Glutamatergic neuron (in vitro differentiated cells): ENCODE data around the gene KCNT1. TPM values are rescaled to one million over a fixed set of nuclear protein-coding genes. Genes with fewer than 3 reads are reported as not detected.

Experiments used
- DNase-seq: peaks from one replicate; pipeline ENCODE4 v3.0.0; 2022
- H3K27ac Mint-ChIP-seq: one replicate; pipeline ENCODE4 v1.8.0; 2020; ENCODE audit warnings: mild to moderate bottlenecking, mixed read lengths, inconsistent platforms; ENCODE audit not compliant: unreplicated experiment
- H3K27me3 Mint-ChIP-seq: one replicate; pipeline ENCODE4 v1.8.0; 2020; ENCODE audit warnings: mild to moderate bottlenecking, moderate library complexity, mixed read lengths, inconsistent platforms; ENCODE audit not compliant: unreplicated experiment
- H3K36me3 Mint-ChIP-seq: one replicate; pipeline ENCODE4 v1.8.0; 2020; ENCODE audit warnings: mild to moderate bottlenecking, mixed read lengths, inconsistent platforms; ENCODE audit not compliant: unreplicated experiment
- H3K4me1 Mint-ChIP-seq: one replicate; pipeline ENCODE4 v1.8.0; 2020; ENCODE audit warnings: mild to moderate bottlenecking, low read depth, mixed read lengths, inconsistent platforms; ENCODE audit not compliant: unreplicated experiment
- H3K4me3 Mint-ChIP-seq: one replicate; pipeline ENCODE4 v1.8.0; 2020; ENCODE audit warnings: mild to moderate bottlenecking, mixed read lengths, inconsistent platforms; ENCODE audit not compliant: unreplicated experiment
- H3K9me3 Mint-ChIP-seq: one replicate; pipeline ENCODE4 v1.8.0; 2020; ENCODE audit warnings: mild to moderate bottlenecking, moderate library complexity, mixed read lengths, inconsistent platforms; ENCODE audit not compliant: unreplicated experiment
- total RNA-seq: library from RNA; stranded (reverse); fragmentation: NEBNext Ultra II Directional; extraction: Animal tissue kit (Norgen Biotek cat#: 25700); gene quantifications from one replicate; pipeline ENCODE4 v1.2.1, GENCODE V29; 2021; ENCODE audit not compliant: unreplicated experiment
- TF ChIP-seq, protein P1 (sequence below): fragments of 200-600 bp; sonication (generic); IDR thresholded peaks from one replicate; pipeline ENCODE4 v1.5.0; 2021; ENCODE audit not compliant: partially characterized antibody, unreplicated experiment

The KCNT1 gene
- total RNA-seq, 1 donor from 2014 or later = 0.76 TPM

DNA sequence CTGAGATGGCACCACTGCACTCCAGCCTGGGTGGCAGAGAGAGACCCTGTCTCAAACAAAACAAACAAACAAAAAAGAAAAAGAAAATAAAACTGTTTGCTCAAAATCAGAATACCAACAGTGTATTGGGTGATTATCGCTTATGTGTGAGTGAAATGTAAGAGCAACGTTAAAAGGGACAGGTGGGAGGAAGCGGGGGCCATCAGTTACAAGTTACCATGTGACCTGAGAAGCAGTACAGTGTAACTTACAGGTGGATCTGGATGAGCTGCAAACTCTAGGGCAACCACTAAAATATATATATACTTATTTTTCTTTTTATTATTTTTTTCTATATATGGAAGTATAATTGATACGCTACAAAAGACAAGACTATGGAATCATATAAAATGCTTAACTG lies 93.4 kb downstream of the KCNT1 start:
- Mint-ChIP-seq H3K36me3 (no peaks in the 10 kb centered on the region), H3K27ac (no peak overlapping the region), H3K27me3 (peaks cover 2% of the 10 kb centered on the region), H3K4me1 (peaks cover 9% of the 10 kb centered on the region), H3K9me3 (peaks cover 8% of the 10 kb centered on the region), H3K4me3 (no peak overlapping the region)
- no peak for DNase-seq
- TF ChIP-seq, protein P1, sequence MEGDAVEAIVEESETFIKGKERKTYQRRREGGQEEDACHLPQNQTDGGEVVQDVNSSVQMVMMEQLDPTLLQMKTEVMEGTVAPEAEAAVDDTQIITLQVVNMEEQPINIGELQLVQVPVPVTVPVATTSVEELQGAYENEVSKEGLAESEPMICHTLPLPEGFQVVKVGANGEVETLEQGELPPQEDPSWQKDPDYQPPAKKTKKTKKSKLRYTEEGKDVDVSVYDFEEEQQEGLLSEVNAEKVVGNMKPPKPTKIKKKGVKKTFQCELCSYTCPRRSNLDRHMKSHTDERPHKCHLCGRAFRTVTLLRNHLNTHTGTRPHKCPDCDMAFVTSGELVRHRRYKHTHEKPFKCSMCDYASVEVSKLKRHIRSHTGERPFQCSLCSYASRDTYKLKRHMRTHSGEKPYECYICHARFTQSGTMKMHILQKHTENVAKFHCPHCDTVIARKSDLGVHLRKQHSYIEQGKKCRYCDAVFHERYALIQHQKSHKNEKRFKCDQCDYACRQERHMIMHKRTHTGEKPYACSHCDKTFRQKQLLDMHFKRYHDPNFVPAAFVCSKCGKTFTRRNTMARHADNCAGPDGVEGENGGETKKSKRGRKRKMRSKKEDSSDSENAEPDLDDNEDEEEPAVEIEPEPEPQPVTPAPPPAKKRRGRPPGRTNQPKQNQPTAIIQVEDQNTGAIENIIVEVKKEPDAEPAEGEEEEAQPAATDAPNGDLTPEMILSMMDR = no peak

GRCh38 chr9:135796784-135797485 lies 95.0 kb downstream of the KCNT1 start:
- peaks cover 8% of the 10 kb centered on the region for H3K9me3 Mint-ChIP-seq
- no peak for DNase-seq
- no peak overlapping the region for H3K27ac Mint-ChIP-seq
- TF ChIP-seq, protein P1 = no peak
- H3K27me3 Mint-ChIP-seq = peaks cover 2% of the 10 kb centered on the region
- H3K4me3 Mint-ChIP-seq = no peak overlapping the region
- H3K36me3 Mint-ChIP-seq = no peaks in the 10 kb centered on the region
- H3K4me1 Mint-ChIP-seq = peaks cover 9% of the 10 kb centered on the region

- Mint-ChIP-seq H3K27me3 (peaks cover 4% of the 10 kb centered on the region), H3K9me3 (peaks cover 9% of the 10 kb centered on the region), H3K36me3 (no peaks in the 10 kb centered on the region), H3K4me1 (peaks cover 9% of the 10 kb centered on the region), H3K4me3 (no peak overlapping the region), H3K27ac (no peak overlapping the region)
- TF ChIP-seq, protein P1 = peak; percentile 77
- DNase-seq = peak; percentile 78
Measured at GRCh38 chr9:135797507-135798262, 95.7 kb downstream of the KCNT1 start.

GRCh38 chr9:135798263-135798585 lies 96.2 kb downstream of the KCNT1 start:
- Mint-ChIP-seq H3K27me3 (peaks cover 4% of the 10 kb centered on the region), H3K4me3 (no peak overlapping the region), H3K36me3 (no peaks in the 10 kb centered on the region), H3K9me3 (peaks cover 9% of the 10 kb centered on the region), H3K27ac (peak overlapping the region; percentile 11), H3K4me1 (peaks cover 10% of the 10 kb centered on the region)
- no peak for DNase-seq
- TF ChIP-seq, protein P1 = no peak

DNA sequence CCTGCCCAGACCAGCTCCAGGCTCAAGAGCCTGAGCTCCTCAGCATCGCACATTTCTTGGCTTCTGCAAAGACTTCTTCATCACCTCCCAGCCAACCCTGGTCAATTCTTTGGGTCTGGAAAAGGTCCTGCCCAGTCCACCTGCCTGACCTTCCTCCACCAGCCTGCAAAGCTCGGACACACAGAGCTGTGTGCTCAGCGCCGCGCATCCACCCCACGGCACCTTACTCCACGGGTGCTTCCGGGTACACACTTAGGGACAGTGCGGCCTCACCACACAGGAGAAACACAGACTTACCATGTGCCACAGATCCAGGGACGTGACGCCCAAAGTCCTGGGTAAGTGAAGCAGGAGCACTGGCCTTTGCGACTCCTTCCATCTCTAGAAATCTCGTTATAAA lies 97.3 kb downstream of the KCNT1 start:
- no peak overlapping the region for H3K27ac Mint-ChIP-seq
- TF ChIP-seq, protein P1 = no peak
- peaks cover 4% of the 10 kb centered on the region for H3K27me3 Mint-ChIP-seq
- peaks cover 11% of the 10 kb centered on the region for H3K4me1 Mint-ChIP-seq
- H3K9me3 Mint-ChIP-seq = peaks cover 9% of the 10 kb centered on the region
- no peak for DNase-seq
- H3K36me3 Mint-ChIP-seq = no peaks in the 10 kb centered on the region
- no peak overlapping the region for H3K4me3 Mint-ChIP-seq
